KBM-7 (cell line): ENCODE data around the gene AAMDC.
A peak's percentile ranks its signal among the peaks of the same experiment; 100 is the strongest.
"Not testable (repeated sequence)": the region's sequence is repeated elsewhere in the genome, so short reads cannot be mapped to it uniquely, and the experiment has no call there.

Experiments used
- DNase-seq: peaks from one replicate; pipeline ENCODE4 v3.0.0-alpha.2; 2015
- in situ Hi-C: fragments of 300-500 bp; cut with MboI; formaldehyde crosslinking; loops from 2 replicates; pipeline ENCODE4 v1.14.3; 2020; ENCODE audit warnings: low sequenced_read_pairs, low pct_unique_long_range_greater_than_20kb, mixed read lengths

AAMDC gene

DNA sequence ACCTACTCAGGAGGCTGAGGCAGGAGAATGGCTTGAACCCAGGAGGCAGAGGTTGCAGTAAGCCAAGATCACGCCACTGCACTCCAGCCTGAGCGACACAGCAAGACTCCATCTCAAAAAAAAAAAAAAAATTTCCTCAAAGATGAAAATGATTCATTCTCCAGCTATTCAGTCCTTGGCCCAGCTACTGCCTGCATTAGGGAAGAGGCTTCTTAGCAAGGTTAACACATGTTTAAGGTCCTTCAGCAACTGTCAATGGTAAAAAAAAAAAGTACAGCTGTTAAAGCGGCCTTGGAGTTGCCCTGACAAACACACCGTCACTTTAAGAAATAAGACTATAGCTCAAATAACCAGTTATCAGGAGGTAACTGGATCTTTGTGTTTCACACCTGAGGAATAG is 57.3 kb downstream of the AAMDC start:
- in situ Hi-C loops, DNase-seq: not testable (repeated sequence)

- in situ Hi-C loops = no loop called here
- DNase-seq = peak; percentile 7
These were observed 58.3 kb downstream of the AAMDC start for GRCh38 chr11:77879218-77879617.

DNA sequence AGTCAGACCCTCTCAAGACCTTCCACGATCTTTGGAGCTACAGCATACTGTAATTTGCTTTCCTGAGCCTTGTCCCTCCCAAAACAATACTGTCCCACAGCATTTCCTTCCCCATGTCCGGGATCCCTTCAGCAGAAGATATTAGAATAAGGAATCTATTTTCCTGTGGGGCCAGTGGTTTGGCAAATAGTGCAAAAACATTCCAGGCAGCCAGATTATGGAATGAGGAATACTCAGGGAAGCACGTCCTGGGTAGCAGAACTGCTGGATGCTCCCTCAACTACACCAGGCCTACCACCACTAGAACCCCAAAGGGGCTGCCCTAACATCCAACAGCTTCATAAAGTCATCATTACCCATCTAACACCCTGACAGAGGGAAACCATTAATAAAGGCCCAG is 61.5 kb downstream of the AAMDC start:
- DNase-seq = no peak
- in situ Hi-C loops = no loop called here

- in situ Hi-C loops = no loop called here
These were observed 62.8 kb downstream of the AAMDC start for GRCh38 chr11:77883775-77884174.

DNA sequence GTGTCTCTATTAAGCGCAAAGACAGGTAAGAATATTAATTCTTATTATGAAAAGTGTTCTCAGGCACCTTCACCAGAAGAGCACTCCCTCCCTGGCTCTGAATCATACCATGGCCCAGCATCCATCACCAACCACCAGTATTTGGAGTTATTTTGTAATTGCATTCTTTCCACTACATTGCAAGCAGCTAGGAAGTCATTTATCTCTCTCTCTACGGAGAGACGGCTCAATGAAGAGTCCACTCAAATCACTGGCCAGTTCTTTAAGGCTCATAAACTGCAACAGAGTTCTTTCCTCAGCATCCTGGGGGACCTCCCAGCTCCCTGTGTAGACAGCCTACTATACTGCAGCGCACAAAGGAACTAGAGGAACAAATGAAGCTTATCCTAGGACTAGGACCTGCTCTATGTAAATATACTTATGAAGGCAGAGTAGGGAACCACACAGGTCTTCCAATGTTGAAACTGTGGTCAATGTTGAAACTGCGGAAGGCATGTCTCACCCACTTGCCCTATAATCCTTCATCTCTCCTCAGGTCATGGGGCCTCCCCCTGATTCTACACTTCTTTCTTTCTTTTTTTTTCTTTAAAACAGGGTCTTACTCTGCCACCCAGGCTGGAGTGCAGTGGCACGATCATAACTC is 63.4 kb downstream of the AAMDC start:
- DNase-seq = no peak
- in situ Hi-C loops = no loop called here

More at GRCh38 chr11:77883775-77884174, 62.8 kb downstream of the AAMDC start:
- DNase-seq = no peak

DNA sequence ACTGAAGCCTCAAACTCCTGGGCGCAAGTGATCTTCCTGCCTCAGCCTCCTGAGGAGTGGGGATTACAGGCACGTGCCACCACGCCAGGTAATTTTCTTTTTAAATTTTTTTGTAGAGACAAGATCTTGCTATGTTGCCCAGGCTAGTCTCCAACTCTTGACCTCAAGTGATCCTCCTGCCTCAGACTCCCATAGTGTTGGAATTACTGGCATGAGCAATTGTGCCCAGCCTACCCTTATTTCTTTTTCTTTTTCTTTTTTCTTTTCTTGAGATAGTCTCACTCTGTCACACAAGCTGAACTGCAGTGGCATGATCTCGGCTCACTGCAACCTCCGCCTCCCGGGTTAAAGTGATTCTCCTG is 63.9 kb downstream of the AAMDC start:
- no peak for DNase-seq
- in situ Hi-C loops = no loop called here

- in situ Hi-C loops = no loop called here
- DNase-seq = no peak
These were observed 65.5 kb downstream of the AAMDC start for GRCh38 chr11:77886401-77886800.

DNA sequence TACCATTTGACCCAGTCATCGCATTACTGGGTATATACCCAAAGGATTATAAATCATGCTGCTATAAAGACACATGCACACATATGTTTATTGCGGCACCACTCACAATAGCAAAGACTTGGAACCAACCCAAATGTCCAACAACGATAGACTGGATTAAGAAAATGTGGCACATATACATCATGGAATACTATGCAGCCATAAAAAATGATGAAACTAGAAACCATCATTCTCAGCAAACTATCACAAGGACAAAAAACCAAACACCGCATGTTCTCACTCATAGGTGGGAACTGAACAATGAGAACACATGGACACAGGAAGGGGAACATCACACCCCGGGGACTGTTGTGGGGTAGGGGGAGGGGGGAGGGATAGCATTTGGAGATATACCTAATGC is 68.1 kb downstream of the AAMDC start:
- DNase-seq, in situ Hi-C loops: not testable (repeated sequence)

DNA sequence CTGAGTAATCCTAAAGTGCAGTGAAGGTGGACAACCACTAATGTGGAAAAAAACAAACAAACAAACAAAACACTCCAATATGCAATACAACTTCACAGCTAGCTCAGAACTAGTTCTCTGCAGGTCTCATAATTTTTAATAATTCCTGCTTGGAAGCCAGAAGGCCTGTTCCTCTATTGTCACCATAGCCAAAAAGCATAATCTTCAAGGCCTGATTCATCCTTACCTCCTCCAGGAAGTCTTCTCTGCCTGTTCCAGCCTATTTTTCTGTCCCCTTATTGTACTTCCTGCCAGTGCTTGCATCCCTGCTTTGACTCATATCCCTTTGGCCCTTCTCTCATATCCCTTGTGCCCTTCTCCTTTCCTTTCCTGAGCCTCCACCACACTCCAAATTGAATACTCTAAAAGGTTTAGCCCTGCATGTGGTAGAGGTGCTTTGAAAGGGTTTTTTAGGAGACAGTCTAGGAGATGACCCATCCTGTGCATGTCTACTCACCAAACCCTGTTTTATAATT is 69.2 kb downstream of the AAMDC start:
- in situ Hi-C loops, DNase-seq: not testable (repeated sequence)

- in situ Hi-C loops, DNase-seq: not testable (repeated sequence)
These were observed 69.7 kb downstream of the AAMDC start for GRCh38 chr11:77890619-77891056.

- DNase-seq, in situ Hi-C loops: not testable (repeated sequence)
These were observed 70.3 kb downstream of the AAMDC start for GRCh38 chr11:77891256-77891655.

- DNase-seq, in situ Hi-C loops: not testable (repeated sequence)
These were observed 70.8 kb downstream of the AAMDC start for GRCh38 chr11:77891703-77892102.

DNA sequence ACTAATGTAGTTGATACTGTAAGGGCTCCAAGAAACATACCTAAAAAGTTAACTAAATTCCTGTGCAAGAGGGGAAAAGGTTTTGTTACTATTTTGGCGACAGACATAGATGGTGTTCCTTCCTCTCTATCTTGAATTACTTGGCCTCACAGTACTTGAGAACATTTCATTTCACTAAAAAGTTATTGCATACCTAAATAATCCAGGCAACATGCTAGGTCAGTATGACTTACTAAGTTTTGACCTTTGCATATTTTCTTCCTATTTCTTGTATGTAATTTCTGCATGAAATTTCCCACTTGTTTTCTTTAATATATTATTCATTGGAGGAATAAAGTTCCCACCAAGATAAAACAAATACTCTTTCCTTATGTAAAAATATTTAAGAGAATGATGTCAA is 74.0 kb downstream of the AAMDC start:
- DNase-seq, in situ Hi-C loops: not testable (repeated sequence)

DNA sequence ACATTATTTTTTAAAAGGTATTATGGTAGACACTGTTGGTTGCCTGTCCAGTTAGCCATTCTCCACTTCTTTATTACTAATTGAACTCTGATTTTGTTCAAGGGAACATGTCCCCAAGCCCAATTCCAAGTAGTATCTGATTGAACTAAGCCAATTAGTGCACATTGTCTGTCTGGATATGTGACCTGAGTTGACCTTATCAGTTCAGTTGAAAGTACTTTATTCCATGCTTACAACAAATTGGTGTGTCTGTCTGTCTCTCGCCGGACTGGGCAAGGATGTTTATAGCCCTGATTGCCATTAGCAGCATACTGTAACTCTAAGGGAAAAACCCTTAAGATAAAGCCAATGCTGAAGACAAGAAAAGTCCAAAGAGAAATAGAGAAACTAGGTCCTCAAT is 87.9 kb downstream of the AAMDC start:
- in situ Hi-C loops = no loop called here
- no peak for DNase-seq

- in situ Hi-C loops = no loop called here
- no peak for DNase-seq
These were observed 88.3 kb downstream of the AAMDC start for GRCh38 chr11:77909277-77909676.

DNA sequence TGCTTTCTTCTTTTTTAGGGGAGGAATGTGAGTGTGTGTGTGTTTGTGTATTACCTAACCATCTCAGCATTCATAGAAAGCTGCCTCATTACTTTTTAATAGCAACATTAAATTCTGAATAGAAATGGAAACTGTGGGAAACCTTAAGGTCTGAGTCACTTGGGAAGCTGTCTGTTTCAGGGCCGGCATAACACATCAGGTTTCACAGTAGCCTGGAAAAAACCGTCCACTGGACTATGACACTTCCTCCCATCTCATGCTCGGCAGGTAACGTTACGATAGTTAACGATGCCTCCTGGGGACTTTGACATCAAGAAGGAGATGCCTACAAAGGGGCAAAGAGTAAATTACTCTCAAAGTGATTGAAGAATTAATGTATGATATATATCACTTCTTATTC is 89.9 kb downstream of the AAMDC start:
- DNase-seq, in situ Hi-C loops: not testable (repeated sequence)

DNA sequence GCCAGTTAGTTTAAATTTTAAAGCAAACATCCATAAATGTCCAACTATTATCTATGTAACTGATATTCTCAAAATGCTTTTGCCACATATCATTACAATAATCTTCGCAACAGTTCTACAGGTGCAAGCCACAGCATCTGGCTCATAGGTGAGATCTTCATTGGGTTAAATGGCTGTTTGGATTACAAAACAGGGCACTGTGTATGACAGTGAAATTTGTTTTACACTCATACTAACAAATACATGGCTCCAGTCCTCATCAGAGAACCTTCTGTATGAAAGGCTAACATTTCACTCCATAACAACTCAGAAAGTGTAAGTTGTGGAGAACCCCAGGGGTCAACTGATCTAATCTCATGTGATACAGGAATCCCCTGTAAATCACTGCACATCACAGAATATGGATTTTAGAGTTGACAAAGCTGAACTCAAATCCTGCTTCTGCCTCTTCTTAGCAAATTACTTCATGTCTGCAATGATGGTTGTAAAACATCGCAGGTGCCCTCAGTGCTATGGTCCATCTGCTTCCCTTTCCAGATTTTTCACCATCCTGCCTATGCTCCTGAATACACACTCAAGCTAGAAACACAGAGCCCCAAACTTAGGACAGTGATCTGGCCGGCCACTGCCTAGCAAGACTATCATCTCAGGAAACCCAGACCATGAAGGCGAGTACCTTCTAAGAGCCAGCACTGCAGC is 92.8 kb downstream of the AAMDC start:
- DNase-seq, in situ Hi-C loops: not testable (repeated sequence)

DNA sequence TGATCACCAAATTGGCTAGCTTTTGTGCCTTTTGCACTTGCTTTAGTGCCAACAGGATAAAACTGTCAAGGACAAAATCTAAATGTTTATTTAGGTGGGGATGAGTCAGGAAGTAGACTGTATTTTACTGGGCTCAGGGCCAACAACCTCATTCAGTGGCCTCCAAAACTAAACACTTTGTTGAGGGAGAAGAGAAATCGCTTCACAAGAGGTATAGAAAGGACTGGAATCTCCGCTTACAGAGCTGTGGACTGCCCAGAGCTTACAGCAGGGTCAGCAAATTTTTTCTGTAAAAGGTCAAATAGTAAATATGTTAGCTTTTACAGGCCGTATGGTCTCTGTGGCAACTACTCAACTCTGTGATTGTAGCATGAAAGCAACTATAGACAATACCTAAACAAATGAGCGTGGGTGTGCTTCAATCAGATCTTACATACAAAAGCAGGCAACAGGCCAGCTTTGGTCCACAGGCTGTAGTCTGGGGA is 93.4 kb downstream of the AAMDC start:
- in situ Hi-C loops = not testable (repeated sequence)
- DNase-seq = peak; percentile 11

DNA sequence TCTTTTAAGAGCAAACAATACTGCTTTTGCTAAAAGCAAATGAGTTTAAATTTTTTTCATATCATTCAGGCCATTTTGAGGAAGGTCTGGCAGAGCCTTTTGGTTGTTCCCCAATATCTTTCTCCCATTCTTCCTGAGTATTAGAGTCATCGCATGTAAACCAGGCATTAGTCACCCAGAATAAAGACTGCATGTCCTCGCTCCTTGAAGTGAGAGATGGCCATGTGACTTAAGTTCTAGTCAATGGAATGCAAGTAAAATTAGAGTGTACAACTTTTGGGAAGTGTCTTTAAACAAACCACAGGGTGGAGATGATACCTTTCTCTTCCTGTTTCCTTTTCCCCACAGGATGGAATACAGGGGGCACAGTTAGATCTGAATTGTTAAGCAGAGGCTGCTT is 96.8 kb downstream of the AAMDC start:
- in situ Hi-C loops, DNase-seq: not testable (repeated sequence)
